ENCODE data around the gene PALS1.

PALS1 gene

GRCh38 chr14:67285876-67286452, 44.7 kb downstream of the PALS1 start:
- TF ChIP-seq CTCF (IDR thresholded peaks at IDR 0.05; ENCODE audit: low read depth, low read length, missing control alignments): peak; percentile 37
- H3K4me3 ChIP-seq (ENCODE audit: low read depth, low read length): no peak overlapping the region
- DNase-seq (ENCODE audit: low read depth): no peak
